H1 (cell line): ENCODE results near the gene RAB21. TPM values are rescaled to one million over a fixed set of nuclear protein-coding genes. Genes with fewer than 3 reads are reported as not detected.

Experiments used
- KDM4A ChIP-seq: IDR thresholded peaks from one replicate; pipeline ENCODE4 v1.7.1; 2012; ENCODE audit warnings: low read depth, mild to moderate bottlenecking, moderate library complexity, low read length, inconsistent platforms; ENCODE audit not compliant: severe bottlenecking
- RNF2 ChIP-seq: fragments of 200-900, 300-1000 bp; sonication (generic); IDR thresholded peaks from 2 replicates; pipeline ENCODE4 v1.7.1; 2016; ENCODE audit warnings: borderline replicate concordance, low read depth, mild to moderate bottlenecking, antibody characterized with exemption, low read length; ENCODE audit not compliant: poor library complexity, severe bottlenecking; ENCODE audit errors: missing control alignments
- SP2 ChIP-seq: IDR thresholded peaks from 2 replicates; pipeline ENCODE4 v1.6.1; 2012; ENCODE audit warnings: mild to moderate bottlenecking, low read length, inconsistent platforms
- polyA plus RNA-seq, 7 experiments: library from polyadenylated mRNA; depleted of rRNA in 3 of 7; stranded (reverse) in 5 of 7; unstranded in 2 of 7; fragments of >200 nt in 5 of 7; fragments of 200-250 nt in 2 of 7; gene quantifications; 1 replicate in 5 of 7; 2 replicates in 1 of 7; 4 replicates in 1 of 7; pipeline versions ENCODE4 v1.2.1 to v1.2.3, GENCODE V29; 2011 to 2013; ENCODE audit warnings: missing spikeins in 2 of 7, mixed read lengths in 2 of 7
- total RNA-seq: library from RNA; stranded (reverse); fragmentation: NEBNext Ultra II Directional; extraction: Animal tissue kit (Norgen Biotek cat#: 25700); gene quantifications from 2 replicates; pipeline ENCODE4 v1.2.1, GENCODE V29; 2021

RAB21 gene
- total and polyA plus RNA-seq, 2 of the 8 experiments (the other 6 are each of a cell fraction or from before 2014, with no cell fraction given): 1.2 to 47.2 TPM

- TF ChIP-seq SP2 (no peak), KDM4A (no peak), RNF2 (no peak)
Measured at GRCh38 chr12:71742998-71743397, 11.7 kb upstream of the RAB21 start (continued).
